Measurements from ENCODE around the gene KATNB1. TPM values are rescaled to one million over a fixed set of nuclear protein-coding genes. Genes with fewer than 3 reads are reported as not detected.

The KATNB1 gene
- total RNA-seq, 1 experiment from 2014 or later = 32.2 TPM

DNA sequence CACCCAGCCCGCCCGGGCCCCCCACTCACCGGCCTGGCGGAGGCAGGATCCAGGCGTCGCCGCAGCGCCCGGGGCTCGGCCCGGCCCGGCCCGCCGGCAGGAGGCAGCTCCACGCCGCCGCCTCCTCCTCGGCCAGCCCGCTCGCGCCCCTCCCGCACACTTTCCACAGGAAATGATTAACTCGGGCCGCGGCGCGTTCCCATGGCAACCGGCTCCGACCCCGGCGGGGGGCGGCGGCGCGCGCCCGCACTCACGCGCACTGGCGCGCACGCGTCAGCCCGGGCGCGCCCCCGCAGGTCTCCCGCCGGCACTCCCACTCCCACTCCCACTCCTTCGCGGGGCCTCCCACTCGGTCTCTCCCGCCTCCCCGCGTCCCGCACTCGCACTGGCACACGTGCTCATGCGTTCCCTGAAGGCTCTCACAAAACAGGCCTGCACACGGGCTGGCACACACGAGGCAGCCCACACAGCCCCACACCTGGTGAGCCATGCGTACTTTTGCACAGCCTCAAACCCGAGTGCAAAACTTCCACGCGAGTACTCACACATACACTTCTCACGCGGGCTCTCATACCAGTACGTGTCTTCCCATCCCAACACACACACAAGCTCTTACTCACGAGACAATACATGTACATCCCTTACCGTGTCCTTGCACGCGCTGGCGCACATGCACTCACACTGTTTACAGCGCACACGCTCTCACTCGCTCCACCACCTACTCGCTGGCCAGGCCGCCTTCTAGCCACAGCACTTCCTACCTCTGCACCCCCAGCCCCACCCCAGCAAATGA is 67.0 kb downstream of the KATNB1 start, which contains the start of gene KIFC3:
Gene KIFC3, minus strand, starts transcription at position 151 of the 793 bp plus-strand sequence. CDS start 4,248 bp downstream, outside the sequence.
- TF ChIP-seq TCF7L2 (IDR thresholded peaks at IDR 0.05; ENCODE audit: borderline replicate concordance, extremely low read depth, insufficient read depth, insufficient read length) (no peak), EZH2phosphoT487 (IDR thresholded peaks at IDR 0.05; ENCODE audit: borderline replicate concordance) (no peak), SIN3A (IDR thresholded peaks at IDR 0.05; ENCODE audit: low read depth) (no peak), POLR2A (IDR thresholded peaks at IDR 0.05; ENCODE audit: borderline replicate concordance, extremely low read depth, insufficient read depth, insufficient read length) (no peak), ZNF274 (IDR thresholded peaks at IDR 0.05; ENCODE audit: low read depth, low read length) (no peak), SP1 (IDR thresholded peaks at IDR 0.05; ENCODE audit: low read depth) (no peak), YY1 (IDR thresholded peaks at IDR 0.05; ENCODE audit: extremely low read depth, insufficient replicate concordance, low read depth, low read length) (no peak), POLR2AphosphoS5 (IDR thresholded peaks at IDR 0.05; ENCODE audit: low read depth, low read length) (peak; percentile 33; the same call in 1 of the 2 replicates), CEBPB (IDR thresholded peaks at IDR 0.05; ENCODE audit: low read depth) (no peak), FOSL1 (IDR thresholded peaks at IDR 0.05; ENCODE audit: low read depth) (no peak), JUND (IDR thresholded peaks at IDR 0.05) (no peak), ZFX (IDR thresholded peaks at IDR 0.05) (no peak; the same call in 1 of the 2 replicates), SRF (IDR thresholded peaks at IDR 0.05; ENCODE audit: low read depth) (no peak)
- TF ChIP-seq, protein P1, sequence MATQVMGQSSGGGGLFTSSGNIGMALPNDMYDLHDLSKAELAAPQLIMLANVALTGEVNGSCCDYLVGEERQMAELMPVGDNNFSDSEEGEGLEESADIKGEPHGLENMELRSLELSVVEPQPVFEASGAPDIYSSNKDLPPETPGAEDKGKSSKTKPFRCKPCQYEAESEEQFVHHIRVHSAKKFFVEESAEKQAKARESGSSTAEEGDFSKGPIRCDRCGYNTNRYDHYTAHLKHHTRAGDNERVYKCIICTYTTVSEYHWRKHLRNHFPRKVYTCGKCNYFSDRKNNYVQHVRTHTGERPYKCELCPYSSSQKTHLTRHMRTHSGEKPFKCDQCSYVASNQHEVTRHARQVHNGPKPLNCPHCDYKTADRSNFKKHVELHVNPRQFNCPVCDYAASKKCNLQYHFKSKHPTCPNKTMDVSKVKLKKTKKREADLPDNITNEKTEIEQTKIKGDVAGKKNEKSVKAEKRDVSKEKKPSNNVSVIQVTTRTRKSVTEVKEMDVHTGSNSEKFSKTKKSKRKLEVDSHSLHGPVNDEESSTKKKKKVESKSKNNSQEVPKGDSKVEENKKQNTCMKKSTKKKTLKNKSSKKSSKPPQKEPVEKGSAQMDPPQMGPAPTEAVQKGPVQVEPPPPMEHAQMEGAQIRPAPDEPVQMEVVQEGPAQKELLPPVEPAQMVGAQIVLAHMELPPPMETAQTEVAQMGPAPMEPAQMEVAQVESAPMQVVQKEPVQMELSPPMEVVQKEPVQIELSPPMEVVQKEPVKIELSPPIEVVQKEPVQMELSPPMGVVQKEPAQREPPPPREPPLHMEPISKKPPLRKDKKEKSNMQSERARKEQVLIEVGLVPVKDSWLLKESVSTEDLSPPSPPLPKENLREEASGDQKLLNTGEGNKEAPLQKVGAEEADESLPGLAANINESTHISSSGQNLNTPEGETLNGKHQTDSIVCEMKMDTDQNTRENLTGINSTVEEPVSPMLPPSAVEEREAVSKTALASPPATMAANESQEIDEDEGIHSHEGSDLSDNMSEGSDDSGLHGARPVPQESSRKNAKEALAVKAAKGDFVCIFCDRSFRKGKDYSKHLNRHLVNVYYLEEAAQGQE (IDR thresholded peaks at IDR 0.05; ENCODE audit: low read depth) = no peak
- TF ChIP-seq, protein P2, sequence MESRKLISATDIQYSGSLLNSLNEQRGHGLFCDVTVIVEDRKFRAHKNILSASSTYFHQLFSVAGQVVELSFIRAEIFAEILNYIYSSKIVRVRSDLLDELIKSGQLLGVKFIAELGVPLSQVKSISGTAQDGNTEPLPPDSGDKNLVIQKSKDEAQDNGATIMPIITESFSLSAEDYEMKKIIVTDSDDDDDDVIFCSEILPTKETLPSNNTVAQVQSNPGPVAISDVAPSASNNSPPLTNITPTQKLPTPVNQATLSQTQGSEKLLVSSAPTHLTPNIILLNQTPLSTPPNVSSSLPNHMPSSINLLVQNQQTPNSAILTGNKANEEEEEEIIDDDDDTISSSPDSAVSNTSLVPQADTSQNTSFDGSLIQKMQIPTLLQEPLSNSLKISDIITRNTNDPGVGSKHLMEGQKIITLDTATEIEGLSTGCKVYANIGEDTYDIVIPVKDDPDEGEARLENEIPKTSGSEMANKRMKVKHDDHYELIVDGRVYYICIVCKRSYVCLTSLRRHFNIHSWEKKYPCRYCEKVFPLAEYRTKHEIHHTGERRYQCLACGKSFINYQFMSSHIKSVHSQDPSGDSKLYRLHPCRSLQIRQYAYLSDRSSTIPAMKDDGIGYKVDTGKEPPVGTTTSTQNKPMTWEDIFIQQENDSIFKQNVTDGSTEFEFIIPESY (IDR thresholded peaks at IDR 0.05; ENCODE audit: extremely low read depth, insufficient replicate concordance, low read length) = no peak
- TF ChIP-seq, protein P3, sequence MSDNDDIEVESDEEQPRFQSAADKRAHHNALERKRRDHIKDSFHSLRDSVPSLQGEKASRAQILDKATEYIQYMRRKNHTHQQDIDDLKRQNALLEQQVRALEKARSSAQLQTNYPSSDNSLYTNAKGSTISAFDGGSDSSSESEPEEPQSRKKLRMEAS (IDR thresholded peaks at IDR 0.05) = peak; percentile 69
- BruUV-seq (replicated peaks) = no TSS peak
- peaks cover 65 to 72% of the 10 kb centered on the region in 2 experiments for H3K4me1 ChIP-seq (ENCODE audit: control insufficient read depth in 1 of 2, insufficient read depth in 2 of 2, low read length in 2 of 2)
- DNase-seq (ENCODE audit: low read depth, low spot score) (no peak), ATAC-seq (peak; percentile 51)
- POLR2A ChIA-PET = interaction anchor here (1.0 kb wide), 1 partner anchor 14 kb away, joined by 3 read pairs; no protein-coding TSS in a partner anchor
- no peaks in the 10 kb centered on the region for H3K27me3 ChIP-seq (ENCODE audit: insufficient read depth, low read length)
- peak within 1 kb of the TSS; percentile 87 for H3K9ac ChIP-seq (ENCODE audit: low read length)
- H2AFZ ChIP-seq (ENCODE audit: low read depth, low read length, poor library complexity, severe bottlenecking) = no peak within 1 kb of the TSS
- CTCF ChIA-PET = no interaction called here
- peak within 1 kb of the TSS; percentile 80 for H3K27ac ChIP-seq (ENCODE audit: low read depth, low read length)
- H4K20me1 ChIP-seq (ENCODE audit: insufficient read depth) = no peaks in the 10 kb centered on the region
- no peaks in the 10 kb centered on the region for H3K9me3 ChIP-seq (ENCODE audit: control insufficient read depth in 1 of 2, insufficient read depth in 1 of 2, low read depth in 1 of 2, low read length in 2 of 2)
- intact Hi-C loops (cut with micrococcal nuclease) = no loop called here
- H3K4me2 ChIP-seq (ENCODE audit: low read length) = peak within 1 kb of the TSS; percentile 99
- no peaks in the 10 kb centered on the region for H3K9me2 ChIP-seq (ENCODE audit: insufficient read depth)
- no peaks in the 10 kb centered on the region for H3K36me3 ChIP-seq (ENCODE audit: control insufficient read depth in 1 of 2, insufficient read depth in 2 of 2, low read length in 2 of 2)
- peak within 1 kb of the TSS; percentile 77 to 88 for H3K4me3 ChIP-seq (replicated peaks in 1 of 2; ENCODE audit: low read depth in 1 of 2, low read length in 2 of 2)
- RAD21 ChIA-PET (ENCODE audit: low non-redundant PET in 1 of 2, low total read pairs in 2 of 2, uncharacterized antibody in 2 of 2, unreplicated experiment in 2 of 2) = interaction anchor here in 1 of 2 experiments (1.3 kb wide), 1 partner anchor 8 kb away, joined by 3 read pairs; no protein-coding TSS in a partner anchor
- peaks cover 23% of the 10 kb centered on the region; the same call in 1 of the 2 replicates for H3K79me2 ChIP-seq (ENCODE audit: insufficient read depth, low read length)
